GM21717 (cell line): Measurements from ENCODE around the gene FBXL17.

Experiments used
- ATAC-seq: cut with Tn5 transposase; IDR thresholded peaks from one replicate; pipeline ENCODE4 v1.9.1; 2021; ENCODE audit warnings: mild to moderate bottlenecking, moderate library complexity; ENCODE audit not compliant: unreplicated experiment

The FBXL17 gene

DNA sequence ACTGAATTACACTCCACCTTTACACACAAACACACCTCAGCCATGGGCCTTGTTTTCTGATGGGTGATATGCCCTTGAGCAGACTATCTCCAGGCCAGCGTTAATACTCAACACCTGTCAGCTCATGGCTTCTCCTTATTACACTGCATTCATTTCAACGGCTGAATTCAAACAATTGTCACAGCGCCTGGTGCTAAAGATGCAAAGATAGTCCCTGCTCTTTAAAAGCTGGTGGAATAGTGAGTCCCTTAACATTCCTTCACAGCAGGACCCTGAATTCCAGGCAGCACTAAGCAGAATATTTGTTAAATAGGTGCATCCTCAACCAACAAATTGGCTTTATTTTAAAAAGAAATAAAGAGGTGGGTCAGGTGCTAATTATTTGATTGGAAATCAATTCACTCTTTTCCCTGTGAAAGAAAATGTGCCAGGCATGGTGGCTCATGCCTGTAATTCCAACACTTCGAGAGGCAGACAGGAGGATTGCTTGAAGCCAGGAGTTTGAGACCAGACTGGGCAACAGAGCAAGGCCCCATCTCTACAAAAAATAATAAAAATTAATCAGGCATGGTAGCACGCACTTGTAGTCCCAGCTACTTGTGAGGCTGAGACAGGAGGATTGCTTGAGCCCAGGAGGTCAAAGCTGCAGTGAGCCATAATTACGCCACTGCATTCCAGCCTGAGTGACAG, 555.4 kb downstream of the FBXL17 start:
- no peak for ATAC-seq

DNA sequence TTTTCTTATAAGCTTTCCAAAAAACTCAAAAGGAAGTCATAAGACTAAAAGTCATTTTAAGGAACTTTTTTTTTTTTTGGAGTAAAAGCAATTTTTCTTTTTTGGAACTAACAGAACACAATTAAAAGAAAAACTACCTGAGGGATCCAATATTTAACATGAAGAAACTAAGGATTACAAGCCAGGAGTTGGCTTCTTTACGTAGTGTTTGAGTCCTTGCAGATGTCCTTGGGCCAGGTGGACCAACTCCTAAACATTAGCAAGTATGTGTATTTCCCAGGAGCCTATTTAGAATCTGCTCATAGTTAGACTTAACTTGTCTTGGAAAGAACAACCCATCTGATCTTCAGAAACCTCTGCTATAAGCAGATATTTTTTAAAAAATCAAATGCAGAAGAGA, 557.1 kb downstream of the FBXL17 start:
- no peak for ATAC-seq

DNA sequence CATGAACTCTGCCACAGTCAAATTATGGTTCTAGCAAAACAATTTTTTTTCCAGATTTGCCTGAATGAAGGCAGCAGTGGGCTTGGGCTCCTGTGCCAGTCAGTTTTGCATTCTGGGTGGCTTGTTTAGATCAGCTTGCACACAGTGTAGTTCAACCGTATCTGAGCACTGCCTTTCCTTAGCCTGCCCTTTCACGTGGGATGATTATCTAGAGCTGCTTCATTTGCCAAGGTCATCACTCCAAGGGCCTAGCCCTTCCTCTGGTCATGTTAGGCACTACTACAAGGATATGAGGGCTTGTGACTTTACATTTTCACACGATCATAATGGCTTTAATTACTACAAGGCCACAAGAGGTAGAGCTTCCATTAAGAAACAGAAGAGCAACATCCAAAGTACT, 560.6 kb downstream of the FBXL17 start:
- no peak for ATAC-seq

DNA sequence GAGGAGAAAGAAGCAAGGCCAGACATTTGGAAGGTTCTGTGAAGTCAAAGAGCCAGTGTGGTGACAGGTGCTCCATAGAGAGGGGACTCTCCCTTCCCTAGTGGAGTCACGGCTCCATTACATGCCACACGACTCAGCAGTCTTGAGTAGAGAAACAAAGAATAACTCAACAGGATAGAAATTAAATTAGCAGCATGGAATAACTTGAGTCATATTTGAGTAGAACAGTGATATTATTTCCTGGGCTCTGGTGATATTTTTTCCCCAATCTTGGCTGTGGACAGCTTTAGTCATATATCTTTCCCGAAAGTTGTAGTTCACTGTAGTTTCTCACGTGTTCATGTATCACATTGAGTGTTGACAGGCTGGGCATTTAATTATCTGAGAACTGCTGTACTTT, 561.5 kb downstream of the FBXL17 start:
- ATAC-seq, result no peak

DNA sequence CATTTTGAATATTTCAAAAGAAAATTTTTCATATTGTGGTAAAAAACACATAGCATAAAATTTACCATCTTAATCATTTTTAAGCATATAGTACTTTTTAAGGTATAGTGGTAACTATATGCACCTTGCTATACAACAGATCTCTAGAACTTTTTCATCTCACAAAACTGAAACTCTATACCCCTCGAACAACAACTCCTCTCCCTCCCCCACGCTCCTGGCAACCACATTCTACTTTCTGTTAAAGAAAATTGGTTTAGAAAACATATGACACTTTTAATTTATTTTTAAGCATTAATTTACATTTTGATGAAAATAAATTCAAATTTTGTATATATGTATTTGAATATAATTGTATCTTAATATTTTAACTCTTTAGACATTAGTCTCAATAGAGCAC, 563.9 kb downstream of the FBXL17 start:
- ATAC-seq, result no peak

DNA sequence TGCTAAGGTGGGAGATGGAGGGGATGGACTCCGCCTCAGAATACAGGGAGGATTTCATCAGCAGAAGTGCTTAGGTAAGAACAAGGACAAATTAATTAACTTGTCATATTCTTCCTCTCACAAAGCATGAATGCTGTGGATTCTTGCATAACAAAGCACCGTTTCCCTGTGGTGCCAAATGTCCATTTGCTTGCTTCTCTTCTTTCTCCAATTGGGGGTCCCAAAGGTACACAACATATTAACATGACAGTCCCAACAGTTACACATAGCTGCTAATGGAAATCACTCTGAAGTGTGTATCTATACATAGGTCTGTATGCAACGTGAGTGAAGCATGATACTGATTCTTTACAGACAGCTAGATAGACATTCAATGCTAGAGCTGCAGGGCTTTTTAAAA, 564.5 kb downstream of the FBXL17 start:
- no peak for ATAC-seq

- no peak for ATAC-seq
Observed at GRCh38 chr5:107815109-107815508, 566.8 kb downstream of the FBXL17 start.

- no peak for ATAC-seq
Observed at GRCh38 chr5:107814183-107814827, 567.6 kb downstream of the FBXL17 start.

GRCh38 chr5:107813559-107813958, 568.3 kb downstream of the FBXL17 start:
- ATAC-seq, result peak; percentile 77

DNA sequence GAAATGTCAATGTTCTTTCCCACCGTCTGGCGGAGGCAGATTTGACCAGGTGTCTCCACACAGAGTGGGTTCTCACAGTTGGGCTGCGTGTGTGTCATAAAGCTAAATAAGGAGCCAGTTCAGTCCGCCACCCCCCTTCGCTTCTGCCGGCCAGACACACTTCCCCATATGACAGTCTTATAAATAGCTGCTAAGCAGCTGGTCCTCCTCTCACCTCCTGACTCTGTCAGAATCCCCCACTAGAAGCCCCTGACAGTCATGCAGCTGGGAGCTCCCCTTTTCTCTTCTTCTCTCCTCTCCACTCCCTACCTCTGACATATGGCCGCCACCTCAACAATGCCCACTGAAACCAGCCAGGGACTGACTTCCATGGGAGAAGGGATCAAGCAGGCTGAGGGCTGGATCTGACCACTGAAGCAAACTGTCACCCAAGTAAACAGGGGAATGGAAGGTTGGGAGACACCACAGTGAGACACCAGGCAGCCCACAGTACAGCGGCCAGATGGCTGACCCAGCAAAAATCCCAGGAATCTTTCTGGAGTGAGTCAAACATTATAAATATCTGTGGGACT, 569.2 kb downstream of the FBXL17 start:
- ATAC-seq, result peak; percentile 88

DNA sequence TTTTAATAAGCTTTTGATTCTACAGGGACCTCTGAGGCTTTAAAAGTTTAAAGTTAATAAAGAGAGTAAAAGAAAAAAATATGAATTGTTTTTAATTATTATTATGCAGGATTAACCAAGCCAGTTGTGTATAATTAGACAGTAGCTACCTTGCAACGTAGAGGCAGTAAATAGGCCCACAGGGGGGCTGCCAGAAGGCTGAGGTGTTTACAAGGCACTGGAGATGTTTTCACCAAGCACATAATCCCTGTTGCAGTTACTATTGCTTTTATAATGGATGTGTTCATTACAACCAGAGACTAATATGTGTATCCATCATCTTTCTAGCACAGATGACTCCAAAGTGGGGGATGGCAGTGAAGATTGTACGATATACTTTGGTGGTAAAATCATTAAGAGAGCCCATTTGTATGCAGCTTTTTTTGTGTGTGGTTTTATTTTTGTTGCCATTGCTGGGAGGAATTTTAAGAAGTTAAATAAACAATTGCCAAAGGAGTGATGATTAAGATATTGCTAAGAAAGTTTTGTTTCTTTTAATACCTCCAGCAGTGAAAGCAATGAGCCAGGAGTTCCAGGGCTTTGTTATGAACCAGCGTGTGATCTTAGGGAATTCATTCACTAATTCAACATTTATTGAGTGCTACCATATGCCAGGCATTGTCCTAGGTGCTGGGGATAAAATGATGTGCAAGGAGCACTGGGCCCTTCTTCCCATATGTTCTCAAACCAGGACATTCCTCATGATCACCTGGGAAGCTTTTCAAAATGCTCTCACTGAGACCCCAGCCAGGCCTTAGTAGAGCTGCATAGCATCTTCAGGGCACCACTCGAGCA, 572.5 kb downstream of the FBXL17 start:
- ATAC-seq, result no peak
